Astrocyte of the spinal cord (primary cell): Measurements from ENCODE around the gene TCF12.

ENCODE experiments used
- DNase-seq: peaks from one replicate; pipeline ENCODE4 v3.0.0; 2011; ENCODE audit warnings: low read depth, low spot score
- H3K4me3 ChIP-seq: 2 replicates; pipeline ENCODE4 v1.5.1; 2011; ENCODE audit warnings: low read depth, mild to moderate bottlenecking, low read length, moderate library complexity
- CTCF ChIP-seq: IDR thresholded peaks from 2 replicates; pipeline ENCODE4 v1.5.1; 2012; ENCODE audit warnings: low read depth, mild to moderate bottlenecking, low read length, inconsistent platforms
- in situ Hi-C: cut with HindIII; loops from 2 replicates; pipeline ENCODE4 v1.10.0; 2017; ENCODE audit warnings: low sequenced_read_pairs

The TCF12 gene

GRCh38 chr15:57061281-57061680 lies 142.8 kb downstream of the TCF12 start:
- in situ Hi-C loops, result no loop called here
- no peak overlapping the region for H3K4me3 ChIP-seq
- no peak for TF ChIP-seq CTCF
- DNase-seq, result no peak

GRCh38 chr15:57061696-57062095 lies 143.3 kb downstream of the TCF12 start:
- no peak overlapping the region for H3K4me3 ChIP-seq
- no peak for TF ChIP-seq CTCF
- in situ Hi-C loops, result no loop called here
- no peak for DNase-seq

GRCh38 chr15:57064033-57064432 lies 145.6 kb downstream of the TCF12 start:
- TF ChIP-seq CTCF, result no peak
- in situ Hi-C loops, result no loop called here
- DNase-seq, result no peak
- H3K4me3 ChIP-seq, result no peak overlapping the region

- in situ Hi-C loops, result no loop called here
- TF ChIP-seq CTCF, result no peak
These were observed 151.0 kb downstream of the TCF12 start for GRCh38 chr15:57069423-57069822.

GRCh38 chr15:57070674-57071073 lies 152.2 kb downstream of the TCF12 start:
- in situ Hi-C loops, result no loop called here
- no peak for DNase-seq
- no peak for TF ChIP-seq CTCF
- H3K4me3 ChIP-seq, result no peak overlapping the region

More at GRCh38 chr15:57069423-57069822, 151.0 kb downstream of the TCF12 start:
- H3K4me3 ChIP-seq, result no peak overlapping the region
- no peak for DNase-seq

- in situ Hi-C loops, result no loop called here
- peak; percentile 59 for DNase-seq
- peak; percentile 21 for TF ChIP-seq CTCF
- H3K4me3 ChIP-seq, result no peak overlapping the region
These were observed 161.0 kb downstream of the TCF12 start for GRCh38 chr15:57079446-57079845.
